GM21825 (cell line): ENCODE results near the gene CATSPER4.

ENCODE experiments used
- ATAC-seq: cut with Tn5 transposase; IDR thresholded peaks from one replicate; pipeline ENCODE4 v1.9.1; 2021; ENCODE audit warnings: mild to moderate bottlenecking, moderate library complexity; ENCODE audit not compliant: unreplicated experiment

The CATSPER4 gene

GRCh38 chr1:26234644-26235370, 44.4 kb downstream of the CATSPER4 start:
- peak; percentile 7 for ATAC-seq

GRCh38 chr1:26237230-26237966, 47.0 kb downstream of the CATSPER4 start:
- ATAC-seq, result no peak

- ATAC-seq, result no peak
Observed at GRCh38 chr1:26239936-26240335, 49.5 kb downstream of the CATSPER4 start.
